Measurements from ENCODE around the gene SLC66A1.

GRCh38 chr1:19311503-19311930 lies 609 bp upstream of the SLC66A1 start:
- TF ChIP-seq CTCF (IDR thresholded peaks at IDR 0.05; ENCODE audit: low read length) (no peak), EZH2 (IDR thresholded peaks at IDR 0.05; ENCODE audit: borderline replicate concordance, low read length) (no peak)

Measured in OCI-LY1 (cell line).